ENCODE measurements around the gene LTO1. TPM values are rescaled to one million over a fixed set of nuclear protein-coding genes. Genes with fewer than 3 reads are reported as not detected.

Gene LTO1
- total RNA-seq, 4 donors from 2014 or later, result 28.3 to 131 (median 54.6) TPM

GRCh38 chr11:69674267-69674885 is 777 bp downstream of the LTO1 start:
- peaks cover 0 to 10% (median 2%) of the 10 kb centered on the region in 4 donors for H3K36me3 ChIP-seq
- intact Hi-C loops (cut with DNase I; ENCODE audit: low total_unique reads) (no loop called here), in situ Hi-C loops (cut with MboI; ENCODE audit: low pct_ligation_motif_present in 1 of 4, low pct_unique_long_range_greater_than_20kb in 1 of 4, low sequenced_read_pairs in 3 of 4) (loop anchor here in 1 of 4 donors (25.0 kb wide), 1 partner anchor 562 kb away; no protein-coding TSS in a partner anchor)
- DNase-seq, result no peak
- TF ChIP-seq EP300 (IDR thresholded peaks at IDR 0.05; ENCODE audit: low read depth) (no peak), POLR2AphosphoS5 (IDR thresholded peaks at IDR 0.05) (no peak), POLR2A (IDR thresholded peaks at IDR 0.05) (no peak), CTCF (IDR thresholded peaks at IDR 0.05) (no peak)
- no peaks in the 10 kb centered on the region for H3K9me3 ChIP-seq
- peak overlapping the region; percentile 81 to 90 (median 88) for H3K27ac ChIP-seq
- H3K27me3 ChIP-seq, result no peaks in the 10 kb centered on the region
- peak overlapping the region; percentile 75 to 92 (median 84) for H3K4me3 ChIP-seq
- 19% methylated on average over 18 of the region's 18 CpGs; no CpG with 5 or more reads in 1 of the 2 donors for WGBS, 2 donors (ENCODE audit: low coverage in 1 of 2)
- H3K4me1 ChIP-seq, result peaks cover 9 to 28% (median 17%) of the 10 kb centered on the region in 4 donors

DNA sequence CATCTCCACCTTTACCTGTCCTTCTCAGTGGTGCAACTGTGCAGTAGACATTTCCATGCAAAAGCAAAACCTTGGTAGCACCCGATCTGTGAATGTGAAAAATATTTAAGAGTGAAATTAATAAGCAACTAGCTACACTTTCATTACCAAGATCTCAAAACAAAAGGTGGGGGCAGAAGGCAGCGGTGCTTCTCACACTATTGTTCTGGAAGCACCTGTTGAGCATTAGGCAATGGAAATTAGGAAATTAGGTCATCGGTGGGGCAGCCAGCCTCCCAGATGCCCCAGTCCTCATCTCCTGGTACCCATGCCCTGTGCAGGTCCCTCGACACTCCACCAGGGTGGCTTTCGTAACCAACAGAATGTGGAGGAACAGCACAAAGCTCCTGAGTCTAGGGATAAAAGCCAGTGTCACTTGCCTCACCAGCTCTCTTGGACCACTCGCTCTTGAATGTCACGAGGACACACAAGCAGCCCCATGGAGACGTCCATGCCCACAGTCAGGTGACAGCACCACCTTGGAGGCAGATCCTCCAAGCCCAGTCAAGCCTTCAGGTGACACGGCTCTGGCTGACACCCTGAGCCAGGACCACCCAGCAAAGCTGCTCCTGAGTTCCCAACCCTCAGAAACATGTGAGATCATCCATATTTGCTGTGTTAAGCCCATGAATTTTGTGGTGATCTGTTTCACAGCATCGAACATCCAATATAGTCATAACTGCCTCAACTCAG is 3.3 kb downstream of the LTO1 start:
- no peaks in the 10 kb centered on the region for H3K27me3 ChIP-seq
- peaks cover 0 to 10% (median 2%) of the 10 kb centered on the region in 4 donors for H3K36me3 ChIP-seq
- H3K9me3 ChIP-seq, result no peaks in the 10 kb centered on the region
- DNase-seq, result no peak
- intact Hi-C loops (cut with DNase I; ENCODE audit: low total_unique reads), result no loop called here
- 86 to 87% methylated on average over 6 to 10 of the region's 10 CpGs for WGBS, 2 donors (ENCODE audit: low coverage in 1 of 2)
- H3K4me3 ChIP-seq, result no peak overlapping the region
- TF ChIP-seq CTCF (IDR thresholded peaks at IDR 0.05) (no peak), EP300 (IDR thresholded peaks at IDR 0.05; ENCODE audit: low read depth) (no peak), POLR2A (IDR thresholded peaks at IDR 0.05) (no peak), POLR2AphosphoS5 (IDR thresholded peaks at IDR 0.05) (no peak)
- in situ Hi-C loops (cut with MboI; ENCODE audit: low pct_ligation_motif_present in 1 of 4, low pct_unique_long_range_greater_than_20kb in 1 of 4, low sequenced_read_pairs in 3 of 4), result loop anchor here in 1 of 4 donors (25.0 kb wide), 1 partner anchor 560 kb away; no protein-coding TSS in a partner anchor
- no peak overlapping the region for H3K27ac ChIP-seq
- peaks cover 9 to 28% (median 17%) of the 10 kb centered on the region in 4 donors for H3K4me1 ChIP-seq

- H3K4me3 ChIP-seq, result no peak overlapping the region
- peaks cover 9 to 24% (median 13%) of the 10 kb centered on the region in 4 donors for H3K4me1 ChIP-seq
- intact Hi-C loops (cut with DNase I; ENCODE audit: low total_unique reads), result no loop called here
- H3K27me3 ChIP-seq, result no peaks in the 10 kb centered on the region
- H3K36me3 ChIP-seq, result peaks cover 0 to 10% (median 2%) of the 10 kb centered on the region in 4 donors
- peak overlapping the region in 1 of 4 donors; percentile 39 for H3K27ac ChIP-seq
- H3K9me3 ChIP-seq, result no peaks in the 10 kb centered on the region
- TF ChIP-seq CTCF (IDR thresholded peaks at IDR 0.05) (peak; percentile 87 to 96 (median 92)), EP300 (IDR thresholded peaks at IDR 0.05; ENCODE audit: low read depth) (no peak), POLR2AphosphoS5 (IDR thresholded peaks at IDR 0.05) (peak in 2 of 3 donors; percentile 24 to 29), POLR2A (IDR thresholded peaks at IDR 0.05) (no peak)
- WGBS, 2 donors (ENCODE audit: low coverage in 1 of 2), result 34 to 78% methylated on average over 6 to 18 of the region's 18 CpGs
- DNase-seq, result peak; percentile 79
- in situ Hi-C loops (cut with MboI; ENCODE audit: low pct_ligation_motif_present in 1 of 4, low pct_unique_long_range_greater_than_20kb in 1 of 4, low sequenced_read_pairs in 3 of 4), result loop anchor here in 1 of 4 donors (25.0 kb wide), 1 partner anchor 558 kb away; no protein-coding TSS in a partner anchor
Observed at GRCh38 chr11:69670158-69670845, 4.9 kb downstream of the LTO1 start.

Measured in transverse colon (tissue), 4 donors.